ENCODE measurements around the gene RBFOX1.
A peak's percentile ranks its signal among the peaks of the same experiment; 100 is the strongest.

Gene RBFOX1

DNA sequence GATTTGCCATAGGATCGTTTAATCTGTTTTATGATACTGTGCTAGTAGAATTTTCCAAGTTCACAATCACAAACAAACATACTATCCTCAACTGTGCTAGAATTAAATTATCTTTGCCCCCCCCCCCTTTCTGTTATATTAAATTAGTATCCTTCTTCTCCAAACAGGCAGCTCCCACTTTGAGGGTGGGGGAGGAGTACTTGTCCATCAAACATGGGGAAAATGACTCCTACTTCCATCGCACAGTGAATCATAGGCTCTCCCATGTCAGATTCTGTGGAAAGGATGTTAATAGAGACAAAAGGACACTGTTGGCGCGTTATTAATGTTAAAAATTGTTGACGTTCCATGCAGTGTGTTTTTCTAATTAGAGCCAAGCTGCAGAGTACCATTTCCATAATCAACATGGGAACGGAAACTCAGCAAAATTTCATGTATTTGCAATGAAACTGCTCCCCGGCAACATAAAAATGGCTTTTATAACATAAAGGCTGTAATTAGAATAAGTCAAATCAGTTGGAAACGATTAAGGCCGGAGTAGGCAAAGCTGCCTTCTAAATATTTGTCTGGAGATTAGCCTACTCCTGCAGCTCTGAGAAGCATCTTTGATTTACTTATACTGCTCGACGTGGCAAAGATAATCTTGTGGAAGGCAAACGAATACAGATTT lies 104.6 kb downstream of the RBFOX1 start:
- peaks cover 58% of the 10 kb centered on the region for H3K4me1 Mint-ChIP-seq
- H3K27me3 Mint-ChIP-seq (ENCODE audit: low read depth, poor library complexity): no peaks in the 10 kb centered on the region
- no peak for DNase-seq
- H3K27ac Mint-ChIP-seq: no peak overlapping the region
- H3K36me3 Mint-ChIP-seq (ENCODE audit: low read depth): no peaks in the 10 kb centered on the region
- H3K4me3 Mint-ChIP-seq: no peak overlapping the region
- H3K9me3 Mint-ChIP-seq: no peaks in the 10 kb centered on the region
- TF ChIP-seq, protein P1, sequence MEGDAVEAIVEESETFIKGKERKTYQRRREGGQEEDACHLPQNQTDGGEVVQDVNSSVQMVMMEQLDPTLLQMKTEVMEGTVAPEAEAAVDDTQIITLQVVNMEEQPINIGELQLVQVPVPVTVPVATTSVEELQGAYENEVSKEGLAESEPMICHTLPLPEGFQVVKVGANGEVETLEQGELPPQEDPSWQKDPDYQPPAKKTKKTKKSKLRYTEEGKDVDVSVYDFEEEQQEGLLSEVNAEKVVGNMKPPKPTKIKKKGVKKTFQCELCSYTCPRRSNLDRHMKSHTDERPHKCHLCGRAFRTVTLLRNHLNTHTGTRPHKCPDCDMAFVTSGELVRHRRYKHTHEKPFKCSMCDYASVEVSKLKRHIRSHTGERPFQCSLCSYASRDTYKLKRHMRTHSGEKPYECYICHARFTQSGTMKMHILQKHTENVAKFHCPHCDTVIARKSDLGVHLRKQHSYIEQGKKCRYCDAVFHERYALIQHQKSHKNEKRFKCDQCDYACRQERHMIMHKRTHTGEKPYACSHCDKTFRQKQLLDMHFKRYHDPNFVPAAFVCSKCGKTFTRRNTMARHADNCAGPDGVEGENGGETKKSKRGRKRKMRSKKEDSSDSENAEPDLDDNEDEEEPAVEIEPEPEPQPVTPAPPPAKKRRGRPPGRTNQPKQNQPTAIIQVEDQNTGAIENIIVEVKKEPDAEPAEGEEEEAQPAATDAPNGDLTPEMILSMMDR (IDR thresholded peaks at IDR 0.05): no peak

DNA sequence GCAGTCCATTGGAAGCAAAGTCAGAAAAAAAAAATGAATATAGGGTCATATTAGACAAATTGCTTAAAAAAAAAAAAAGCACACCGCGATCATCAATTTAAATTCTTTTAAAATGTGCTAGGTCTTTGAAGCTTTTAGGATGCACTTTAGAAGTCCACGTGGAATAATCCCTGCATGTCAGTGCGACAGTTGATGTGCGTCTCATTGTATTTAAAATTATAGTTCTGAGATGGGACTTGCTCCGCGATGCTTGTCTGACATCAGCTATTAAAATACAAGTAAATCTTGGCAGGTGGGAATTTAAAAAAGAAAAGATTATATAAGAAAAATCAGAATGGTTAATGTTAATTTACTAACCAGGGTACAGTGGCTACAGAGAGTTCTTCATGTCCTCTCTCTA lies 105.2 kb downstream of the RBFOX1 start:
- TF ChIP-seq, protein P1 (IDR thresholded peaks at IDR 0.05): no peak
- peaks cover 64% of the 10 kb centered on the region for H3K4me1 Mint-ChIP-seq
- no peaks in the 10 kb centered on the region for H3K36me3 Mint-ChIP-seq (ENCODE audit: low read depth)
- H3K27me3 Mint-ChIP-seq (ENCODE audit: low read depth, poor library complexity): no peaks in the 10 kb centered on the region
- peak overlapping the region; percentile 26 for H3K27ac Mint-ChIP-seq
- no peak overlapping the region for H3K4me3 Mint-ChIP-seq
- H3K9me3 Mint-ChIP-seq: no peaks in the 10 kb centered on the region
- no peak for DNase-seq

DNA sequence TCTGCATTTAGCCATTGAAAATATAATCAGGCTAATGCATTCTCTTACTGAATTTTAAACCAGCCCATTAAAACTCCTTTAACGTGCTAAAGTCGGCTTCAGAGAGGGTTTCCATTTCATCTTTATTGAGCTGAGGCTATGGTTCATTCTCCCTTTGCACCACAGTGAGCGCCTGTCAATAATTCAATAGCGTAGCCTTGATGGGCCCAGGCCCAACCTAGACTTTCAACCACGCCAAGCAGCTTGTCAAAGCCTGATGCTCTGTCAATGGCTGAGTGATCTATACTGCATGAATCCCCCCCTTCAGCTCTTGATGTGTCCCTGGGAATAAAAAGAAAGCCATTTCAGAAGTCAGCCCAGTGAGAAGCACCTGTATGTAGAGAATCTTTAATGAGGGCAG lies 106.0 kb downstream of the RBFOX1 start:
- H3K27me3 Mint-ChIP-seq (ENCODE audit: low read depth, poor library complexity): no peaks in the 10 kb centered on the region

DNA sequence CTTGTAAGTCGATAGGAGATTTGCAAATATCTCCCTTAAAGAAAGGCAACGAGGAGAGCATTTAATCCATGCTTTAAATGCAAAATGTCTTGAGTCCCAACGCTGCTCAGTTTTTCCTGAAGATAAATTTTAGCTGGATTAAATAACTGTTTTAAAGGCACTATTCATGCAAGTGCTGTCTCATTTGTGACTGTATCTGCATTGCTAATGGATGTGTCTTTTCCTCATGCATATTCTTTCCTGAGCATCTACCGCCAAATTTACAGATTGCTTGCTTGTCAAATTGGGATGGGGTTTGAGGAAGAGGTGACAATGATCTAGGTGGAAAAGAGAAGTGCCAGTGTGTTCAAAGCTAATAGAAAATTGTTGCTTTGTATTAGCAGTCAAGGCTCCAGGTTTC lies 106.9 kb downstream of the RBFOX1 start:
- Mint-ChIP-seq H3K9me3 (no peaks in the 10 kb centered on the region), H3K4me1 (peaks cover 79% of the 10 kb centered on the region), H3K4me3 (no peak overlapping the region), H3K27me3 (ENCODE audit: low read depth, poor library complexity) (no peaks in the 10 kb centered on the region), H3K27ac (no peak overlapping the region), H3K36me3 (ENCODE audit: low read depth) (no peaks in the 10 kb centered on the region)
- DNase-seq: no peak
- TF ChIP-seq, protein P1 (IDR thresholded peaks at IDR 0.05): no peak

More for the DNA sequence above, 106.0 kb downstream of the RBFOX1 start:
- Mint-ChIP-seq H3K9me3 (no peaks in the 10 kb centered on the region), H3K27ac (no peak overlapping the region), H3K4me3 (no peak overlapping the region), H3K36me3 (ENCODE audit: low read depth) (no peaks in the 10 kb centered on the region), H3K4me1 (peaks cover 71% of the 10 kb centered on the region)
- no peak for DNase-seq
- TF ChIP-seq, protein P1 (IDR thresholded peaks at IDR 0.05): no peak

DNA sequence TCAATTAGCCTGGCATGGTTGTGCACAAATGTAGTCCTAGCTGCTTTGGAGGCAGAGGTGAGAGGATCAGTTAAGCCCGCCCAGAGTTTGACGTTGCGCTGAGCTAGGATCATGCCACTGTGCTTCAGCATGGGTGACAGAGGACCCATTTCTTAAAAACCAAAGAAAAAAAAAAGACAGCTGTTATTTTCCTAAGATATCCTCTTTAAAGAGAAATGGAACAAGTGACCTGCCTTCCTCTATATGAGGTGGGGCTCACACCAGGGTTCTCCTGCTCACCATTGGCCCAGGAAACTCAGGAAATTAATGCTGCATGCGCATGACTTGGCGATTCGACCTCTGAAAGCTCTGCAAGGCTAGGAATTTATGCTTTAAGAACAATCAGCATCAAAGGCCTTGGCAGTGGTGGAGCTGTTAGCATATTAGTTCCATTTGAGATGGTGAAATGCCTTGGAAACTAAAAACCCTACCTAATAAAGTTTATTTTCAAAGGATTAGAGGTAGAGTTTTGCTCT lies 108.3 kb downstream of the RBFOX1 start:
- Mint-ChIP-seq H3K4me1 (peaks cover 87% of the 10 kb centered on the region), H3K4me3 (no peak overlapping the region), H3K27ac (no peak overlapping the region), H3K9me3 (no peaks in the 10 kb centered on the region), H3K27me3 (ENCODE audit: low read depth, poor library complexity) (no peaks in the 10 kb centered on the region), H3K36me3 (ENCODE audit: low read depth) (no peaks in the 10 kb centered on the region)
- TF ChIP-seq, protein P1 (IDR thresholded peaks at IDR 0.05): no peak
- DNase-seq: no peak

DNA sequence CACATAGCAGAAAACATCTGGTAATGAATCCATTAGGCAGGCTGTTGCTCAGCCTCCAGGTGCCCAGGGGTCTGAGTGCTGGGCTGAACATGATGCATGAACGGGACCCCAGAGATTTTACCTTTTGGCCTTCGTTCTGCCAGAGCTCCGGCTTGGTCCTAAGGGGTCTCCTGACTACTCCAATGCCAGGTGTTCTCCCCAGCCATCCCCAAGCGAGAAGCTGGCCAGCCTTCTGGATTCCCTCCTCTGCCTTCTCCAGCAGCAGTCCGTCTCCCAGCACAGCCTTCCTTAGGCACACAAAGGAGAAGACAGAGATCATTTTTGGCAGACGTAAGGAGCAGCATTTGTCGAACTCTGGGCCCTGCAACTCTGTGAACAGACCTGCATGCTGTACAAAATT lies 109.4 kb downstream of the RBFOX1 start:
- H3K9me3 Mint-ChIP-seq: peaks cover 6% of the 10 kb centered on the region
- H3K27ac Mint-ChIP-seq: peak overlapping the region; percentile 82
- TF ChIP-seq, protein P1 (IDR thresholded peaks at IDR 0.05): no peak
- no peaks in the 10 kb centered on the region for H3K27me3 Mint-ChIP-seq (ENCODE audit: low read depth, poor library complexity)
- H3K4me3 Mint-ChIP-seq: peak overlapping the region; percentile 55
- H3K36me3 Mint-ChIP-seq (ENCODE audit: low read depth): peaks cover 4% of the 10 kb centered on the region
- H3K4me1 Mint-ChIP-seq: peaks cover 90% of the 10 kb centered on the region
- no peak for DNase-seq

Data from nephron progenitor cell (in vitro differentiated cells).